ENCODE data around the gene EPHB2.
A peak's percentile ranks its signal among the peaks of the same experiment; 100 is the strongest.

The EPHB2 gene

GRCh38 chr1:22749919-22750684 lies 39.5 kb downstream of the EPHB2 start:
- Histone ChIP-seq H3K27me3 (ENCODE audit: insufficient read depth, poor library complexity, severe bottlenecking) (no peaks in the 10 kb centered on the region), H3K36me3 (ENCODE audit: low read depth) (no peaks in the 10 kb centered on the region), H3K27ac (ENCODE audit: poor library complexity, severe bottlenecking) (peak overlapping the region; percentile 91), H3K4me1 (ENCODE audit: insufficient read depth, poor library complexity, severe bottlenecking) (peaks cover 48% of the 10 kb centered on the region), H3K4me3 (ENCODE audit: severe bottlenecking) (no peak overlapping the region), H3K9me3 (ENCODE audit: severe bottlenecking) (no peaks in the 10 kb centered on the region)
- TF ChIP-seq CTCF (IDR thresholded peaks at IDR 0.05; ENCODE audit: poor library complexity, severe bottlenecking), result no peak
- DNase-seq (ENCODE audit: low spot score) (no peak), ATAC-seq (ENCODE audit: low read depth) (peak; percentile 80)

- DNase-seq (ENCODE audit: low spot score) (no peak), ATAC-seq (ENCODE audit: low read depth) (peak; percentile 68)
- Histone ChIP-seq H3K4me3 (ENCODE audit: severe bottlenecking) (no peak overlapping the region), H3K4me1 (ENCODE audit: insufficient read depth, poor library complexity, severe bottlenecking) (peaks cover 48% of the 10 kb centered on the region), H3K27ac (ENCODE audit: poor library complexity, severe bottlenecking) (peak overlapping the region; percentile 91), H3K9me3 (ENCODE audit: severe bottlenecking) (no peaks in the 10 kb centered on the region), H3K36me3 (ENCODE audit: low read depth) (no peaks in the 10 kb centered on the region), H3K27me3 (ENCODE audit: insufficient read depth, poor library complexity, severe bottlenecking) (no peaks in the 10 kb centered on the region)
- TF ChIP-seq CTCF (IDR thresholded peaks at IDR 0.05; ENCODE audit: poor library complexity, severe bottlenecking), result no peak
These were observed 40.0 kb downstream of the EPHB2 start for GRCh38 chr1:22750685-22751051.

- H3K36me3 ChIP-seq (ENCODE audit: low read depth), result no peaks in the 10 kb centered on the region
- no peaks in the 10 kb centered on the region for H3K27me3 ChIP-seq (ENCODE audit: insufficient read depth, poor library complexity, severe bottlenecking)
- H3K27ac ChIP-seq (ENCODE audit: poor library complexity, severe bottlenecking), result peak overlapping the region; percentile 91
- peaks cover 45% of the 10 kb centered on the region for H3K4me1 ChIP-seq (ENCODE audit: insufficient read depth, poor library complexity, severe bottlenecking)
- TF ChIP-seq CTCF (IDR thresholded peaks at IDR 0.05; ENCODE audit: poor library complexity, severe bottlenecking), result peak; percentile 26
- peak; percentile 32 for ATAC-seq (ENCODE audit: low read depth)
- no peak overlapping the region for H3K4me3 ChIP-seq (ENCODE audit: severe bottlenecking)
- H3K9me3 ChIP-seq (ENCODE audit: severe bottlenecking), result no peaks in the 10 kb centered on the region
- no peak for DNase-seq (ENCODE audit: low spot score)
These were observed 40.5 kb downstream of the EPHB2 start for GRCh38 chr1:22751124-22751531.

- H3K9me3 ChIP-seq (ENCODE audit: severe bottlenecking), result no peaks in the 10 kb centered on the region
- no peaks in the 10 kb centered on the region for H3K27me3 ChIP-seq (ENCODE audit: insufficient read depth, poor library complexity, severe bottlenecking)
- no peak overlapping the region for H3K4me3 ChIP-seq (ENCODE audit: severe bottlenecking)
- no peak for DNase-seq (ENCODE audit: low spot score)
- no peak for TF ChIP-seq CTCF (IDR thresholded peaks at IDR 0.05; ENCODE audit: poor library complexity, severe bottlenecking)
- no peak for ATAC-seq (ENCODE audit: low read depth)
- peak overlapping the region; percentile 91 for H3K27ac ChIP-seq (ENCODE audit: poor library complexity, severe bottlenecking)
- no peaks in the 10 kb centered on the region for H3K36me3 ChIP-seq (ENCODE audit: low read depth)
- H3K4me1 ChIP-seq (ENCODE audit: insufficient read depth, poor library complexity, severe bottlenecking), result peaks cover 33% of the 10 kb centered on the region
These were observed 41.7 kb downstream of the EPHB2 start for GRCh38 chr1:22752339-22752738.

DNA sequence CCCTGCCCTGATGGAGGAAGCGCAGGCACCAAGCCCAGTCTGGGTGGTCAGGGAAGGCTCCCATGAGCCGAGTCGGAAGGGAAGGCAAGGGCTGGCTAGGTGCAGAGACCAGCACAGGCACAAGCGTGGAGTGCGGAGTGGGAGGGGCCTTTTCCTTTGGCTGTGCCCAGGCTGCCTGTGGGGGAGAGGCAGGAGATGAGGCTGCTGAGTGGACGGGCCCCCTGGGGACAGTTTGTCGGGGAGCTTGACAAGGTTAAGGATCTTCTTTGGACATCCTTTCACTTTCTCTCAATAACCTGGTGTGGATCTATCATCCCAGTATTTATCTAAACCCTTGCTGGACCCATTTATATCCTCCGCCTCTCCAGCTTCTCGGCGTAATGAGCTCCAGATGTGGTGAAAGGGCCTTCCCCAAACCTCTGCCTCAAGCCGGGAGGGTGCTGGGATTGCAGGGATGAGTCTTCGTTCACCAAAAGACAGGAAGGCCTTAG lies 42.9 kb downstream of the EPHB2 start:
- Histone ChIP-seq H3K36me3 (ENCODE audit: low read depth) (no peaks in the 10 kb centered on the region), H3K4me1 (ENCODE audit: insufficient read depth, poor library complexity, severe bottlenecking) (peaks cover 27% of the 10 kb centered on the region), H3K9me3 (ENCODE audit: severe bottlenecking) (no peaks in the 10 kb centered on the region), H3K4me3 (ENCODE audit: severe bottlenecking) (no peak overlapping the region), H3K27ac (ENCODE audit: poor library complexity, severe bottlenecking) (no peak overlapping the region), H3K27me3 (ENCODE audit: insufficient read depth, poor library complexity, severe bottlenecking) (no peaks in the 10 kb centered on the region)
- DNase-seq (ENCODE audit: low spot score), result no peak
- no peak for TF ChIP-seq CTCF (IDR thresholded peaks at IDR 0.05; ENCODE audit: poor library complexity, severe bottlenecking)
- ATAC-seq (ENCODE audit: low read depth), result no peak
